Caco-2 (cell line): ENCODE results near the gene POLR1A. TPM values are rescaled to one million over a fixed set of nuclear protein-coding genes. Genes with fewer than 3 reads are reported as not detected.

Experiments used
- Bru-seq: library from RNA; stranded (reverse); fragments of 400-500 nt; gene quantifications from one replicate; lab custom pipeline; 2021; lab: Mats Ljungman, UMichigan
- BruChase-seq, 2 experiments: library from RNA; stranded (reverse); fragments of 400-500 nt; gene quantifications; one replicate each; lab custom pipeline; 2021; lab: Mats Ljungman, UMichigan
- BruUV-seq: library from RNA; stranded (reverse); fragments of 400-500 nt; replicated peaks from 2 replicates; lab custom pipeline; 2021; lab: Mats Ljungman, UMichigan
- CTCF ChIA-PET: fragments of 300-600 bp; sonication (Branson Sonifier 250); formaldehyde crosslinking; loops from one replicate; lab custom pipeline; 2022; ENCODE audit warnings: antibody characterized with exemption; lab: Charles Lee
- POLR2A ChIA-PET: fragments of 300-600 bp; sonication (Branson Sonifier 250); formaldehyde crosslinking; loops from one replicate; lab custom pipeline; 2022; ENCODE audit warnings: antibody characterized with exemption; lab: Charles Lee
- DNase-seq, 2 experiments: peaks; one replicate each; pipeline versions ENCODE4 v3.0.0 to v3.0.0-alpha.2; 2020 to 2022
- H3K27me3 ChIP-seq: replicated peaks from 2 replicates; pipeline ENCODE4 v1.6.0; 2011; ENCODE audit warnings: low read length; ENCODE audit not compliant: control insufficient read depth, insufficient read depth
- H3K36me3 ChIP-seq: 2 replicates; pipeline ENCODE4 v1.5.1; 2011; ENCODE audit warnings: low read length; ENCODE audit not compliant: control insufficient read depth, insufficient read depth
- H3K4me1 ChIP-seq: fragments of 250-450 bp; sonication (Bioruptor Pico); 2 replicates; pipeline ENCODE4 v1.5.1; 2020; ENCODE audit warnings: mild to moderate bottlenecking
- H3K4me3 ChIP-seq: 2 replicates; pipeline ENCODE4 v1.5.1; 2011; ENCODE audit warnings: low read depth, mild to moderate bottlenecking, control low read depth, low read length
- H3K9me3 ChIP-seq: fragments of 250-450 bp; sonication (Bioruptor Pico); 2 replicates; pipeline ENCODE4 v1.5.1; 2020; ENCODE audit warnings: mild to moderate bottlenecking, moderate library complexity
- H3K27ac Mint-ChIP-seq: one replicate; pipeline ENCODE4 v1.8.0; 2022; ENCODE audit warnings: mixed read lengths; ENCODE audit not compliant: unreplicated experiment
- H3K27me3 Mint-ChIP-seq: one replicate; pipeline ENCODE4 v1.8.0; 2022; ENCODE audit warnings: mixed read lengths; ENCODE audit not compliant: insufficient read depth, unreplicated experiment
- H3K36me3 Mint-ChIP-seq: one replicate; pipeline ENCODE4 v1.8.0; 2022; ENCODE audit warnings: mild to moderate bottlenecking, mixed read lengths; ENCODE audit not compliant: insufficient read depth, unreplicated experiment
- H3K4me1 Mint-ChIP-seq: one replicate; pipeline ENCODE4 v1.8.0; 2022; ENCODE audit warnings: low read depth, mixed read lengths; ENCODE audit not compliant: unreplicated experiment
- H3K4me3 Mint-ChIP-seq: one replicate; pipeline ENCODE4 v1.8.0; 2022; ENCODE audit warnings: mild to moderate bottlenecking, moderate library complexity, mixed read lengths; ENCODE audit not compliant: unreplicated experiment
- H3K9me3 Mint-ChIP-seq: one replicate; pipeline ENCODE4 v1.8.0; 2022; ENCODE audit warnings: mixed read lengths; ENCODE audit not compliant: unreplicated experiment
- intact Hi-C: fragments of 100-400 bp; cut with micrococcal nuclease; formaldehyde crosslinking; loops from one replicate; pipeline ENCODE4 v1.10.0; 2022; ENCODE audit not compliant: unreplicated experiment
- long read RNA-seq: library from polyadenylated mRNA; stranded (forward); transcript quantifications from one replicate; pipeline ENCODE4 v2.0.0, GENCODE V29; 2022
- total RNA-seq: library from RNA; stranded (reverse); gene quantifications from 2 replicates; pipeline ENCODE4 v1.2.3, GENCODE V29; 2022
- TF ChIP-seq, protein P1 (sequence below), 2 experiments: fragments of 200-600 bp in 1 of 2; IDR thresholded peaks; 1 replicate in 1 of 2; 2 replicates in 1 of 2; pipeline versions ENCODE4 v1.5.1 to v1.8.0; 2011 to 2022; ENCODE audit warnings: antibody characterized with exemption in 1 of 2, control low read depth in 1 of 2, inconsistent platforms in 1 of 2, low read depth in 1 of 2, low read length in 1 of 2, mild to moderate bottlenecking in 1 of 2, moderate library complexity in 1 of 2; ENCODE audit not compliant: insufficient read depth in 1 of 2, severe bottlenecking in 1 of 2, unreplicated experiment in 1 of 2

POLR1A gene
- total RNA-seq = 73.8 and 79.5 TPM in 2 replicates
- Bru-seq, nascent RNA = percentile 86 among the genes with signal in this experiment
- percentile 86 among the genes with signal in this experiment for BruChase-seq, experiment 1, labeled RNA remaining after a 2-hour chase
- BruChase-seq, experiment 2, labeled RNA remaining after a 6-hour chase = percentile 90 among the genes with signal in this experiment
- long read RNA-seq, full-length matches to known transcripts = 4 of 26 reads
- long read RNA-seq, partial matches to known transcripts = 15 of 26 reads
- long read RNA-seq, other reads (novel, unspliced or antisense) = 7 of 26 reads

GRCh38 chr2:86105252-86105968 lies at the start of gene POLR1A:
Gene POLR1A (minus strand): TSS chr2:86105886. CDS start chr2:86105776, 110 bp downstream.
- BruUV-seq = no TSS peak
- ChIA-PET CTCF (interaction anchor here (0.6 to 1.5 kb wide), 5 partner anchors 9 to 291 kb away, joined by 3 to 16 read pairs (median 7); no protein-coding TSS in a partner anchor), POLR2A (interaction anchor here (0.6 to 2.0 kb wide), 9 partner anchors 9 to 536 kb away, joined by 3 to 32 read pairs (median 4); partner anchors contain the start of genes IMMT and KDM3A)
- Mint-ChIP-seq H3K36me3 (peaks cover 72% of the 10 kb centered on the region), H3K9me3 (no peaks in the 10 kb centered on the region), H3K27ac (peak within 1 kb of the TSS; percentile 98), H3K27me3 (no peaks in the 10 kb centered on the region), H3K4me1 (peaks cover 30% of the 10 kb centered on the region), H3K4me3 (peak within 1 kb of the TSS; percentile 91)
- no peaks in the 10 kb centered on the region for H3K9me3 ChIP-seq
- peaks cover 9% of the 10 kb centered on the region for H3K4me1 ChIP-seq
- peak; percentile 91 to 94 for DNase-seq
- intact Hi-C loops = loop anchor here (5.0 kb wide), 1 partner anchor 92 kb away; the partner anchor contains the start of genes IMMT and MRPL35
- H3K27me3 ChIP-seq = no peaks in the 10 kb centered on the region
- TF ChIP-seq, protein P1, sequence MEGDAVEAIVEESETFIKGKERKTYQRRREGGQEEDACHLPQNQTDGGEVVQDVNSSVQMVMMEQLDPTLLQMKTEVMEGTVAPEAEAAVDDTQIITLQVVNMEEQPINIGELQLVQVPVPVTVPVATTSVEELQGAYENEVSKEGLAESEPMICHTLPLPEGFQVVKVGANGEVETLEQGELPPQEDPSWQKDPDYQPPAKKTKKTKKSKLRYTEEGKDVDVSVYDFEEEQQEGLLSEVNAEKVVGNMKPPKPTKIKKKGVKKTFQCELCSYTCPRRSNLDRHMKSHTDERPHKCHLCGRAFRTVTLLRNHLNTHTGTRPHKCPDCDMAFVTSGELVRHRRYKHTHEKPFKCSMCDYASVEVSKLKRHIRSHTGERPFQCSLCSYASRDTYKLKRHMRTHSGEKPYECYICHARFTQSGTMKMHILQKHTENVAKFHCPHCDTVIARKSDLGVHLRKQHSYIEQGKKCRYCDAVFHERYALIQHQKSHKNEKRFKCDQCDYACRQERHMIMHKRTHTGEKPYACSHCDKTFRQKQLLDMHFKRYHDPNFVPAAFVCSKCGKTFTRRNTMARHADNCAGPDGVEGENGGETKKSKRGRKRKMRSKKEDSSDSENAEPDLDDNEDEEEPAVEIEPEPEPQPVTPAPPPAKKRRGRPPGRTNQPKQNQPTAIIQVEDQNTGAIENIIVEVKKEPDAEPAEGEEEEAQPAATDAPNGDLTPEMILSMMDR (IDR thresholded peaks at IDR 0.05; ENCODE audit: insufficient read depth in 1 of 2, low read depth in 1 of 2, low read length in 1 of 2, severe bottlenecking in 1 of 2, unreplicated experiment in 1 of 2) = no peak
- H3K4me3 ChIP-seq = peak within 1 kb of the TSS; percentile 90
- no peaks in the 10 kb centered on the region; the same call in 1 of the 2 replicates for H3K36me3 ChIP-seq

- DNase-seq = no peak
- Histone ChIP-seq H3K36me3 (peaks cover 3% of the 10 kb centered on the region), H3K9me3 (no peaks in the 10 kb centered on the region), H3K4me1 (no peaks in the 10 kb centered on the region), H3K4me3 (no peak overlapping the region), H3K27me3 (no peaks in the 10 kb centered on the region)
- BruUV-seq = no TSS peak
- no peaks in the 10 kb centered on the region for H3K27me3 Mint-ChIP-seq
- TF ChIP-seq, protein P1 (IDR thresholded peaks at IDR 0.05; ENCODE audit: insufficient read depth in 1 of 2, low read depth in 1 of 2, low read length in 1 of 2, severe bottlenecking in 1 of 2, unreplicated experiment in 1 of 2) = no peak
- H3K9me3 Mint-ChIP-seq = no peaks in the 10 kb centered on the region
- H3K4me3 Mint-ChIP-seq = no peak overlapping the region
- CTCF ChIA-PET = no interaction called here
- no peaks in the 10 kb centered on the region for H3K4me1 Mint-ChIP-seq
- peaks cover 95% of the 10 kb centered on the region for H3K36me3 Mint-ChIP-seq
- POLR2A ChIA-PET = interaction anchor here (0.7 kb wide), 1 partner anchor 40 kb away, joined by 8 read pairs; no protein-coding TSS in a partner anchor
- H3K27ac Mint-ChIP-seq = no peak overlapping the region
- intact Hi-C loops = no loop called here
These were observed 44.8 kb upstream of the POLR1A start for GRCh38 chr2:86150502-86150901.

- Histone ChIP-seq H3K36me3 (peaks cover 5% of the 10 kb centered on the region; the same call in 1 of the 2 replicates), H3K27me3 (no peaks in the 10 kb centered on the region), H3K4me3 (no peak overlapping the region), H3K4me1 (no peaks in the 10 kb centered on the region), H3K9me3 (no peaks in the 10 kb centered on the region)
- no TSS peak for BruUV-seq
- Mint-ChIP-seq H3K27me3 (no peaks in the 10 kb centered on the region), H3K4me3 (no peak overlapping the region), H3K9me3 (no peaks in the 10 kb centered on the region), H3K4me1 (no peaks in the 10 kb centered on the region), H3K27ac (no peak overlapping the region), H3K36me3 (peaks cover 97% of the 10 kb centered on the region)
- TF ChIP-seq, protein P1 (IDR thresholded peaks at IDR 0.05; ENCODE audit: insufficient read depth in 1 of 2, low read depth in 1 of 2, low read length in 1 of 2, severe bottlenecking in 1 of 2, unreplicated experiment in 1 of 2) = no peak
- intact Hi-C loops = loop anchor here (5.0 kb wide), 1 partner anchor 225 kb away; no protein-coding TSS in a partner anchor
- DNase-seq = no peak
- POLR2A ChIA-PET = no interaction called here
- CTCF ChIA-PET = no interaction called here
These were observed 42.1 kb upstream of the POLR1A start for GRCh38 chr2:86147793-86148192.
